HG03060 (cell line): ENCODE data around the gene PMCH.
A peak's percentile ranks its signal among the peaks of the same experiment; 100 is the strongest.
"Not testable (repeated sequence)": the region's sequence is repeated elsewhere in the genome, so short reads cannot be mapped to it uniquely, and the experiment has no call there.

ENCODE experiments used
- ATAC-seq: cut with Tn5 transposase; IDR thresholded peaks from one replicate; pipeline ENCODE4 v1.9.1; 2021; ENCODE audit warnings: low read depth, moderate number of reproducible peaks; ENCODE audit not compliant: unreplicated experiment

PMCH gene, protein sequence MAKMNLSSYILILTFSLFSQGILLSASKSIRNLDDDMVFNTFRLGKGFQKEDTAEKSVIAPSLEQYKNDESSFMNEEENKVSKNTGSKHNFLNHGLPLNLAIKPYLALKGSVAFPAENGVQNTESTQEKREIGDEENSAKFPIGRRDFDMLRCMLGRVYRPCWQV

DNA sequence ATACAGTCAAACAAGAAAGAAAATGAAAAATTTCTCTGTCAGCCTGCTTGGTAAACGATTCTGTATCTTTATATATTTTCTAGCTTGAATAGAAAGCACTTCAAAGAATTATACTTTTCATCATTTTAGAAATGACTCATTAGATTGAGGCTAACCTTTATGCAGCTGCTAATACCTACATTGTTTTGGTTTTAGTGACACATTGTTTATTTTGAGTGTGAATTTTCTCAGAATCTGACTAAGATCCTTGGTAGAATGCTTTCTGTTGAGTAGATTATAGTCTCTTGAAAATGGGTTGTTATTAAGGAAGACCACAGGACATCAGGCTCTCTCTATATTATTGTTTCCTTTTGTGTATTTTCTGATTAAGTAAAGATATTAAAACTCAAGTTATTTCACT, at the start of gene PMCH:
Gene PMCH (minus strand): TSS at position 45 of the 400 bp plus-strand sequence. CDS start 63 bp downstream, outside the sequence.
- peak; percentile 74 for ATAC-seq

DNA sequence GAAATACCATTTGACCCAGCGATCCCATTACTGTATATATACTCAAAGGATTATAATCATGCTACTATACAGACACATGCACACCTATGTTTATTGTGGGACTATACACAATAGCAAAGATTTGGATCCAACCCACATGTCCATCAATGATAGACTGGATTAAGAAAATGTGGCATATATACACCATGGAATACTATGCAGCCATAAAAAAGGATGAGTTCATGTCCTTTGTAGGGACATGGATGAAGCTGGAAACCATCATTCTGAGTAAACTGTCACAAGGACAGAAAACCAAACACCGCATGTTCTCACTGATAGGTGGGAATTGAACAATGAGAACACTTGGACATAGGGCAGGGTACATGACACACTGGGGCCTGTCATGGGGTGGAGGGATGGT, 43.2 kb upstream of the PMCH start:
- ATAC-seq = not testable (repeated sequence)

DNA sequence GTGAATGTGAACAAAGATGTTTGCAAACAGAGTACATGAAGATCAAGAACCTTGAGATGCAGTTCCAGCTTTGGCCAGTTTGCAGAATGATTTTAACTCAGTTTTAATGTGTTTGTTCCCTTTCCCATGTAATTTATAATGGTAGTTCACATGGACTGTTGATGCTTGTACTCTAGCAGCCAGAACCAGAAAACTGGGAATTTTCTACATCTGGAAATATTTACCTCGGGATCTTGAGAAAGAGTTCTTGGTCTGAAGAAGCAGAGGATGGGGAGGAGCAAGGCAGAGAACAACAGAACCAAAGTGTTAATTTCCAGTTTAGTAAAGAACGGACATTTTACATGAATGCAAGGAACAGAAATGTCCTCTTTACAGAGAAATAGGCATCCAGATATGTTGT, 37.0 kb upstream of the PMCH start:
- no peak for ATAC-seq

DNA sequence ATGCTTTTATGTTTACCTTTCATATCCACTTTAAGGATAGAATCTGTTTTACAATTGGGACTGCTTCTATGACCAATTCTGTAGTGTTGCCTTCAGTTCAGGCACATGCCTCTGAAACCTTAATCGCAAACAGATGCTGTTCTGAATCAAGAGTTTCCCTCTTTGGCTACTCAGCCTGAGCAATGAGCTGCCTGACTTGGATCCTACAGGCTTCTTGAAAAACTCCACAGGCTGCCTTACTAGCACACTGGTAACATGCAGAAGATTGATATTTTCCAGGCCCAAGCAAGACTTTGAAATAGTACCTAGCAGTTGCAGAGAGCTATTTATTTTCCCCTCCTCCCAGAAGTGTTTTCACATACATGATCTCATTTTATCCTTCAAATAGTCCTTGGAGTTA, 34.8 kb upstream of the PMCH start:
- no peak for ATAC-seq

DNA sequence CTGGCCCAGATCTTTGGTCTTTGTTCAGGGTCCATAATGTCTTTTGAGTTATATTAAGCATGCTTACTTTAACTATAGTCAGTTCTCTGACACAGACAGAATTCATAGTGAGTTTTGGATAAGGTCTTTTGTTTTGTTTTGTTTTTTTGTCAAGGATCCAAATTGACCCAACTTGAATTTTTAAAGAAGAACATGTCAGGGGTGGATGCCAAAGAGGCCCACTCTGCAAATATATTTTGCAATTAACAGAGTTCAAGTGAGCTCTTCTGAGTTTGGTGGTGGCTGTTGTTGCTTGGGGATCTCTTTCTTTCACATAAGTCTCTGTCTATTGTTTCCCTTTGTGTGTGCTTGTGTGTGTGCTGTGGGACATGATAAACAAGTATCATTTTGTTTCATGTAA, 34.4 kb upstream of the PMCH start:
- ATAC-seq = no peak

DNA sequence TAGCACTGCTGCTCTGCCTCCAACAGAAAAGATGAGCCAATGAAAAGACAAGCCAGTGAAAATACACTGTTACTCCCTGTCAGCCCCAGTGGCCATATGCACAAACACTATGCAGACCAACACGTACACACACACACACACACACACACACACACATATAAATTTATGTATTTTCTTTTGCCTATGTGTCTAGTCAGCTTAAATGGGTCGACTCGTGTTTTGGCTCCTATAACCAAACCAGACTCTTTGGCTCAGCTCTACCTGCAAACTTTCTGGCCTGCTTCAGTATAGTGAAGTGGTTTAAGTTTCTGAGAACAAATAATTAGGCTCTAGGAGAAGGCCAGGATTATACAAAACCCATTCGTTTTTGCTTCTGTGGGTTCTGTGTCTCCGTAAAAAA, 30.3 kb upstream of the PMCH start:
- ATAC-seq = no peak

DNA sequence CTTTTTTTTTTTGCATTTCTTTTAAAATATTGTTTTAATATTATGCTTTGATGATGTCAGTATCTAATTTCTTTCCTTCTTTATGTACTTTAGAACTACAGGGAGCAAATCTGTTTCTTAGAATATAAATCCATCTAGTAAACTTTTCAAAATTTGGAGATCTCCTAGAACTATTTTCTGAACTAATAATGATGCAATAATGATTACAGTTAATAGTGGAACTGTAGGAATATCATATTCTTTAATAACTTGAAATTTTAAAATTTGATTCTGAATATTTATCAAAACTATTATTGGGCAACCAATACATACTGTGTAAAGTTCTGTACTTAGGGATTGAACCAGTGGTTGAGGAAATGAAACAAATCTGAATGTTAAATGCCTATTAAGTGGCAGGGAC, 23.1 kb upstream of the PMCH start:
- no peak for ATAC-seq

DNA sequence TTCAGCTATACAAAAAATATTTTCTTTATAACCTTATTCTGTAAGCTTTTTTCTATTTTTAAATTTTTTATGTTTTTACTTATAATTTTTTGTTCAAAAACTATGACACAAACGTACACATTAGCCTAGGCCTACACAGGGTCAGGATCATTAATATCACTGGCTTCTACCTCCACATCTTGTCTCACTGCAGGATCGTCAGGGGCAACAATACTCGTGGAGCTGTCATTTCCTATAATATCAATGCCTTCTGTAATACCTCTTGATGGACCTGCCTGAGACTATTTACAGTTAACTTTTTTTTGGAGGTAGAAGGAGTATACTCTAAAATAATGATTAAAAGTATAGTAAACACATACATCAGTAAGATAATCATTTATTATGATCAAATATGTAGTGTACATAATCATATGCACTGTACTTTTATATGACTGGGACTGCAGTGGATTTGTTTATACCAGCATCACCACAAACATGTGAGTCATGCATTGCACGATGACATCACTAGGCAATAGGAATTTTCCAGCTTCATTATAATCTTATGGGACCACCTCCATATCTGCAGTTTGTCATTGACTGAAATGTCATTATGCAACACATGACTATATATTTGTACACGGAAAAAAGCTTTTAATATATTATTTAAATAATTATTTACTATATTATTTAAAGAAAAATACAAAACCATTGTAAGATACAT, 18.5 kb upstream of the PMCH start:
- no peak for ATAC-seq

DNA sequence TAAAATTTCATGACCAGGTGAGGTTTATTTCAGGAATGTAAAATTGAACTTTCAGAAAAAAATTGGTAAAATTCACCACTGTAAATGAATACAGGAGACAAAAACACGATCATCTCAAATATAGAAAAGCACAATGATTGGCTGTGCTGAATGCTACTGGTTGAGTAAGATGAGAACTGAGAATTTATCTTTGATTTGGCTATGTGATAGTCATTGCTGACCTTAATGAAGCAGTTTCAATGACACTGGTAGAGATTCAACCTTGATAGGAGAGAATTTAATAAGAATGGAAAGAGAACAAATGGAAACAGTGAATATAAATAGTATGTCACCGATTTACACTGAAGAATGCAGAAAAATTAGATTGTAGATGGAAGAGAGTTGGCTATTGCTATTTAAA, 6.4 kb upstream of the PMCH start:
- ATAC-seq = no peak

DNA sequence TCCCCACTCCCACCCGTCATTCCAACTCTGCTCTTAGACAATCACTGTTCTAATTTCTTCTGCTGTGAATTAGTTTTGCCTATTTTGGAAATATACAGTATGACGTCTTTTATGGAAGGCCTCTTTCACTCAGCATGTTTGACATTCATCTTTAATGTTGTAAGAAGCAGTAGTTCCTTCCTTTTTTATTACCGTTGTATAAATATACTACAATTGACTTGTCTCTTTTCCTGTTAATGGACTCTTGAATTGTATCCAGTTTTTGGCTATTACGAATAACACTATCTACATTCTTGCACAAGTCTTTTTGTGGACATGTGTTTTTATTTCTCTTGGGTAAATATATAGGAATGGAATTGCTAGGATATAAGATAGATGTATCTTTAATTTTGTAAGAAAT, 4.9 kb upstream of the PMCH start:
- no peak for ATAC-seq

DNA sequence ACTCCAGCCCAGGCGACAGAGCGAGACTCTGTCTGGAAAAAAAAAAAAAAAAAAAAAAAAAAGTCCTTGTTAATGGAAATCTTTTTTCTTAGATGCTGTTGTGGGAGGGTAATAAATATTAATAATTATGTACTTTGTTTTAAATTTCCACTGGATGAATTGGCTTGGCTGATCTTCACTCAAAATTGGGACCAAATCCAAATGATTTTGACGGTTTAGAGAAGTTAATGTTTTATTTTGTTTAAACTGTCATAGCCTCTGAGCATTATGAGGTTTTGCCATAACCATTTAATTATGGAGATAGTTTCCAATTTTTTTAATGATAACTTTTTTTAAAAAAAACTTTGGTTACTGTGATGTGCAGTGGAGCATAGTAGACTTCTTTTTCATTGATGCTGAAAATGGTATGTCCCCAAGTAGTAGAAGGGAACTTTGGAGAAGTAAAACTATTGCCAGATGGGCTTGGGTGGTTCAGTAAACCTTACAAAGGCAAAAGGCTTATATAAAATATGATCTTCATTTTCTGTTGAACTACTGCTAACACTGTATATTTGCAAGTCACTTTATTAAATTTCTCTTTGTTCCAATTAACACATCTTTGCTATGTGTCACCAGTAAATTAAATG, 3.9 kb upstream of the PMCH start:
- no peak for ATAC-seq

DNA sequence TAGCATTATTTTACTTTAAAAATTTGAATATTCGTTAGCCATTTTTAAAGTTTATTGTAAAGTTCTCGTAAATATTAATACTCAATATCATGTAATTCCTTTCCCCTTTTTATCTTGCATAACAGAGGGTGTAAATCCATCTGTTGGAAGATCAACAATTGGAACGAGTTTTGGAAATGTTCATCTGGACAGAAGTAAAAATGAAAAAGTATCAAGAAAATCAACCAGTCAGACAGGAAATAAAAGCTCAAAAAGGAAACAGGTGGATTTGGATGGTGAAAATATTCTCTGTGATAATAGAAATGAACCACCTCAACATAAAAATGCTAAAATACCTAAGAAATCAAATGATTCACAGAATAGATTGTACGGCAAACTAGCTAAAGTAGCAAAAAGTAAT, 1.8 kb downstream of the PMCH start:
- ATAC-seq = no peak

DNA sequence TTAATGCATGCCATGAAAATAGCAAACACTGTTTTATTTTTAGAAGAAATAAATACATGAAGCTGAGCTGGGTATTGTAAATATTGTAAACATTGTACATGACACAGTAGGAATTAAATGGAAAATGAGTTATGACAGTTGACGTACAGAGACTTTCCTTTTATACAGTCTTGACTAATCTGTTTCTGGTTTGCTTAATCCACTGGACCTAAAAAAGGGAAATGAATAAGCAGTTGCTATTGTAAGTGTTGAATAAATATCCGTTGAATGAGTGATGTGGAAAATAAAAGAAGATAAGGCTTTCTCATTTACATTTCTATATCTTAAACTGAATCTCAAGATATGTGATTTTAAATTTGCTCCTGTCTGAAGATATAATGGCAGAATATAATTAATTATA, 15.0 kb downstream of the PMCH start:
- no peak for ATAC-seq

DNA sequence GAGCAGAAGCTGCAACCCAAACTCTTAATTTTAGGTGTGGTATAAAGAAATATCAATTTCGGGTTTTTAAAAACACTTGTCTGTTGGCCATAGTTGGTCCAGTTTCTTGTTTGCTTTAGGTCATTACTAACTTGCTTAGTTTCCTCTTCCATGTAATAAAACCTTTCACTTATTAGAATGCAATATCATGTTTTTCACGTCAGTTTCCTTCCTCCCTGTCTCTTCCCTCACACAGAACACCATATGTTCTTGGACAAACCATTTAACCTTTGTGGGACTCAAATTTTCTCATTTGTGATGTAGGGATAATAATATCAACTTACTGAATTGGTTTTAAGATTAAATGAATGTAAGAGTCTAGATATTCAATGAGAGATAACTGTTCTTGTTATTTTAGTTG, 22.9 kb downstream of the PMCH start:
- ATAC-seq = no peak

DNA sequence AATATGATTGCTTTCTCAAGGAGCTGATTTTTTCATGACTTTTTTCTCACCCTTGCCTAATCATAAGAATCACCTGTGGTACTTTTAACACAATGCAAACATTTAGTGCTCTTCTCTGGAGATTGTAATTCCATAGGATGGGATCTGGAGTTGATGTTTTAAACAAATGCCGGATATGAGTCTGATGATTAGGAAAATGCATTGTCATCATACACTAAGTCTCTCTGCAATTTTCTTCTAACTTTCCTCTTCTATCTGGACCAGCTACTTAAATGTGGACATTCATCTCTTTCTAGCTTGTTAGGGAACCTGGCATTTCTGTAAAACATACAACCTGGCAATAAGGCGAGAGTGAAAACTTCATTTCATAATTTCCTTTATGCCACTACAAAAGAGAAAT, 23.5 kb downstream of the PMCH start:
- no peak for ATAC-seq

DNA sequence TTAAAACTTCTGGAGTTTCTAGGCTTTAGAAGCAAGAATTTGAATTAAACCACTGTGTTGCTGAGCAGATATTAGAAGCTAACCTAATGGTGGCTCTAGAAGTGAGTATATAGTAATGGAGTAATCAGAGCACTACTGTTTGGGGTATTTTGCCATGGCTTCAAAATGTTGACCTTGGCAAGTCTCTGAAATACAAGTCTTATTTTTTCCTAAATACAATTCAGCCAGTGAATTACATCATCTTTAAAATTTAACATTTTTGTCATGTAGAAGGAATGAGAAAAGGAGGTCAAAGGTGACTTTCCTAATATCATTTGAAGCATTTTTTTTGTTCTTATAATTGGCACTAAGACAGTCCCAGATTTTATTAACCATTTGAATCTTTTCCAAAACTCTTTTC, 25.2 kb downstream of the PMCH start:
- no peak for ATAC-seq

DNA sequence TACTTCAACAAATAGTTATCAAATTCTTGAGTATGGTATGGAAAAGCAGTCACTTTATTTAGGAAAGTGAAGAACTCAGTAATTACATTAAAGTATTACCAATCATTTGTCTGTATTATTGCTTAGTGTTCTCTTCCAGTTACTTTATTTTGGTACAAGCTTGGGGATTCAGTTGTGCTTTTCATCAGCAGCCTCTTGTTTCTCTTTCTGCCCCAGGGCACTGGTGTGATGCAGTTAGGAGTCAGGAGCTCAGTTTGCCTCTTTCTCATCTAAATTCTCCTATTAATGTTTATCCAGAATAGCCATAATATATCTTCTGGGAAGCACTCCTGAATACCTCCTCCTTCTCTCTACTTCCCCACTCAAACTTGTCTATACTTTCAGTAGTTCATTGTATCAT, 25.7 kb downstream of the PMCH start:
- ATAC-seq = no peak

DNA sequence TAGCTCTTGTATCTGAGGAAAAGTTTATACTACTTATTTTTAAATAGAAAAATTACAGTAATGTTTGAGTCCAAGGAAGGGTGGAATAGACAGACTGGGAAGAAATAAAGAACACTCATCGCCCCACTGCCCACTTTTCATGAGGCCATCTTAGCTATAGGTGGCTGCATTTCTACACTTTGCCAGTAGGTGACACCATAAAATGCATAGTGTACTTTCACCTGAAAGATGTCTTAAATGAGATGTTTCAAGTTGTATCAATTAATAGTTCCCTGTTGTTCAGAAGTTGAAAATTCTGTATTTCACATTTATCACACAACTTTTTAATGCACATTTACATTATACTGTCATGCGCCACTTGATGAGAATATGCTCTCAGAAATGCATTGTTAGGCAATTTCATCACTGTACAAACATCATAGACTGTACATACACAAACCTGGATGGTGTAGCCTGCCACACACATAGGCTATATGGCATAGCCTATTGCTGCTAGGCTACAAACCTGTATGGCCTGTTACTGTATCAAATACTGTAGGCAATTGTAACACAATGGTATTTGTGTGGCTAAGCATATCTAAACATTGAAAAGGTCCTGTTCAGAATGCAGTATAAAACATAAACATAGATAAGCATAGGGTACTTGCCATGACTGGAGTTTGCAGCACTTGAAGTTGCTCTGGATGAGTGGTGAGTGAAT, 27.6 kb downstream of the PMCH start:
- ATAC-seq = no peak

DNA sequence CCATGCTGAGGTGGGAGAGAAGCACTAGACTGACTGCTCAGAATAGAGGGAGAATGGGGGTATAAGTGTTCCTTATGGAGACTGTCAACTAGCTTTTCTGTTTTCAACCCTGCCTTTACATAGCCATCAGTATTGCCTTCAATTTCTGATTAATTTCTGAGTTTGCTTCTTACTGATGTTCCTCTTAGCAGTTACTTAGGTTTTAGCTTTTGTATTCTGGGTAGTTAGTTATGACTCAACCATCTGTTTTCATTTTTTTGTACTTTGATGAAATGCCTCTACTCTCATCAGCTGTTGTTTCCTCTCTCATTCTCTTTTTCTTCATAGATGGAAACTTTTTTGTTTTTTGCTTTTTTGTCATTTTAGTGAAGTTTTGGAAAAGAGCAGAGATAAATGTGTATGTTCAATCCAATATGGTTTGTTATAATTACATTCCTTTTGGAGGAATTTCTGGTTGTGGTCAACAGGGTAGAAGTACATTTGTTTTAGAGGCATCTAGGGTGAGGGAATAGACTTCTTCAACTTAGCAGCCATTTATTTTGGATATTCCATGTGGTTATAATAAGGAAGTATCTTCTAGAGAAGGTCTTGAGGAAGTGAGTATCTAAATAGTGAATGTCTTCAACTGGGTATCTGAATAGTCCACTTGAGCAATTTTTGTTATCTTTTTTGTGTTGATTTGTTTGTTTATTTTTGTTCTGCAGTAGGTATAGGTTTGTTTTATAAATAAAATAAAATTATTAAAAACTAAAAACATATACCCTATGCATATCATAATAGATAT, 29.6 kb downstream of the PMCH start:
- no peak for ATAC-seq

DNA sequence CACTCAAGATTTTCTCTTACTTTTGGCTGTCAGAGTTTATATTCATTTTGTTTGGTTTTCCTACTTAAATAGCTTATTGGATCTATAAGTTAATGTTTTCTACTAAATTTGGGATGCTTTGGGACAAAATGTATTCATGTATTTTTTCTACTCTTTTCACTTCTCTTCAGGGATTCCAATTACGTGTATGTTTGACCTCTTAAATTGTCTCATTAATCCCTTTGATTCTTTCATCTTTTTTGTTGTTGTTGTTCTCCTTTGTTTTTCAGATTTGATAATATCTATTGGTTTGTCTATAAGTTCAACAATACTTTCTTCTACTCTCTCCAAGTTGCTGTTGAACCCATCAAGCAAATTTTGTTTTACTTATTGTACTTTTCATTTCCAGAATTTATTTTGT, 34.2 kb downstream of the PMCH start:
- no peak for ATAC-seq

DNA sequence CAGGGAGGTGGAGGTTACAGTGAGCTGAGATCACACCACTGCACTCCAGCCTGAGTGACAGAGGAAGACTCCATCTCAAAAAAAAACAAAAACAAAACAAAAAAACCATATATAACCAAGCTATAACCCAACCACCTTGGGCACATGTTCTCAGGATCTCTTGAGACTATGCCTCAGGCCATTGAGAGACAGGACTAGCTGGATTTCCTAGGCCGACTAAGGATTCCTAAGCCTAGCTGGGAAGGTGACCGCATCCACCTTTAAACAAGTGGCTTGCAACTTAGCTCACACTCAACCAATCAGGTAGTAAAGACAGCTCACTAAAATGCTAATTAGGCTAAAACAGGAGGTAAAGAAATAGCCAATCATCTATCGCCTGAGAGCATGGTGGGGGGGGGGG, 42.4 kb downstream of the PMCH start:
- not testable (repeated sequence) for ATAC-seq
